H1 (cell line): ENCODE data around the gene MXI1.

Experiments used
- CEBPB ChIP-seq: IDR thresholded peaks from 2 replicates; pipeline ENCODE4 v1.6.1; 2012; ENCODE audit warnings: low read depth, low read length
- GABPA ChIP-seq: IDR thresholded peaks from 2 replicates; pipeline ENCODE4 v1.6.1; 2011; ENCODE audit warnings: mild to moderate bottlenecking, low read length, moderate library complexity, borderline replicate concordance; ENCODE audit not compliant: insufficient read depth
- PHF8 ChIP-seq: fragments of 200-600 bp; sonication (generic); conservative IDR thresholded peaks from 2 replicates; pipeline ENCODE4 v1.7.1; 2012; ENCODE audit warnings: low read depth, mild to moderate bottlenecking, inconsistent platforms, low read length, moderate library complexity
- POLR2AphosphoS5 ChIP-seq: IDR thresholded peaks from 2 replicates; pipeline ENCODE4 v1.6.1; 2011; ENCODE audit warnings: low read depth, low read length
- TAF1 ChIP-seq: IDR thresholded peaks from 2 replicates; pipeline ENCODE4 v1.6.1; 2011; ENCODE audit warnings: mild to moderate bottlenecking, low read depth, low read length
- TF ChIP-seq, protein P1 (sequence below): IDR thresholded peaks from 2 replicates; pipeline ENCODE4 v1.6.1; 2012; ENCODE audit warnings: inconsistent platforms
- TF ChIP-seq, protein P2 (sequence below): IDR thresholded peaks from 2 replicates; pipeline ENCODE4 v1.6.1; 2012; ENCODE audit warnings: low read length, inconsistent platforms
- TF ChIP-seq, protein P3 (sequence below), 3 experiments: IDR thresholded peaks; 1 replicate in 2 of 3; 2 replicates in 1 of 3; pipeline versions ENCODE4 v1.5.1 to v1.6.1; 2011; ENCODE audit warnings: low read length in 3 of 3, mild to moderate bottlenecking in 3 of 3, inconsistent platforms in 2 of 3, low read depth in 1 of 3, moderate library complexity in 1 of 3; ENCODE audit not compliant: insufficient read depth in 1 of 3; ENCODE audit errors: control extremely low read depth in 1 of 3

DNA sequence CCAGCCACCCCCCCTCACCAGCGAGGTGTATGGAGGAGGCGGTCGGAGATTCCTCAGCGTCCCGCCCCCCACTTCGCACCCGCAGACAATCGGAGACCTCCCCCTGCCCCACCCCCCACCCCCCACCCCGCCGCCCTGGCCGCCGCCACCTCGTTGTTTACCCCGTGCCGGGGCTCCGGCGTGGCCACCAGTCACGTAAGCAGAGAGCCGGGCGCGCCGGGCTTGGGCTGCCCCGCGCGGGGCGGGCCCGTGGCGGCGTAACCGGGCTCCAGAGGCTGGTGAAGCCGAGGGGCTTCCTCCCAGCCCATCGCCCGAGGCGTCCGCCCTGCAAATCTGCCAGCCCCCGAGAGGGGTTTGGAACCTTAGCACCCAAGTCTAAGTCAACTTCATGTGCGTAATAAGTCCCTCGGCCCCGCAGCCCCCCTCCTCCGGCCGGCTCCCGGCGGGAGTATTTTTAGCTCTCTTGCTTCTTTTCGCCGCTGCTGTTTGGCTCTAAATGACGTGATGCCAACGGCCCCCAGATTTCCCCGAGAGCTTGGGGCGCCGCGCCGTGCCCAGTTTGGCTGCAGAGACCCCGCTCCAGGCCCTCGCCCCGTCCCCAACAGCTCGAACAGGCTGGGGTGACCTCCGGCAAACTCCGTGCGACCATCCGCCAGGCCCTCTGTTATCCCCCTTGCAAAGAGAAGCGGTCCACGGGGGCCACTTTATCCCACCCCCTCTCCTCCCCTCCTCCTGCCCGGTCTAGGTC, 2.7 kb downstream of the MXI1 start:
- TF ChIP-seq, protein P1, sequence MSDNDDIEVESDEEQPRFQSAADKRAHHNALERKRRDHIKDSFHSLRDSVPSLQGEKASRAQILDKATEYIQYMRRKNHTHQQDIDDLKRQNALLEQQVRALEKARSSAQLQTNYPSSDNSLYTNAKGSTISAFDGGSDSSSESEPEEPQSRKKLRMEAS, result no peak
- 0 out of 2 replicates have a peak, but pooled peaks have one; percentile 5 for TF ChIP-seq TAF1
- no peak; the same call in 1 of the 2 replicates for TF ChIP-seq POLR2AphosphoS5
- TF ChIP-seq PHF8, result no peak; the same call in 1 of the 2 replicates
- no peak for TF ChIP-seq CEBPB
- TF ChIP-seq GABPA, result no peak
- TF ChIP-seq, protein P2, sequence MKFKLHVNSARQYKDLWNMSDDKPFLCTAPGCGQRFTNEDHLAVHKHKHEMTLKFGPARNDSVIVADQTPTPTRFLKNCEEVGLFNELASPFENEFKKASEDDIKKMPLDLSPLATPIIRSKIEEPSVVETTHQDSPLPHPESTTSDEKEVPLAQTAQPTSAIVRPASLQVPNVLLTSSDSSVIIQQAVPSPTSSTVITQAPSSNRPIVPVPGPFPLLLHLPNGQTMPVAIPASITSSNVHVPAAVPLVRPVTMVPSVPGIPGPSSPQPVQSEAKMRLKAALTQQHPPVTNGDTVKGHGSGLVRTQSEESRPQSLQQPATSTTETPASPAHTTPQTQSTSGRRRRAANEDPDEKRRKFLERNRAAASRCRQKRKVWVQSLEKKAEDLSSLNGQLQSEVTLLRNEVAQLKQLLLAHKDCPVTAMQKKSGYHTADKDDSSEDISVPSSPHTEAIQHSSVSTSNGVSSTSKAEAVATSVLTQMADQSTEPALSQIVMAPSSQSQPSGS, result no peak
- TF ChIP-seq, protein P3, sequence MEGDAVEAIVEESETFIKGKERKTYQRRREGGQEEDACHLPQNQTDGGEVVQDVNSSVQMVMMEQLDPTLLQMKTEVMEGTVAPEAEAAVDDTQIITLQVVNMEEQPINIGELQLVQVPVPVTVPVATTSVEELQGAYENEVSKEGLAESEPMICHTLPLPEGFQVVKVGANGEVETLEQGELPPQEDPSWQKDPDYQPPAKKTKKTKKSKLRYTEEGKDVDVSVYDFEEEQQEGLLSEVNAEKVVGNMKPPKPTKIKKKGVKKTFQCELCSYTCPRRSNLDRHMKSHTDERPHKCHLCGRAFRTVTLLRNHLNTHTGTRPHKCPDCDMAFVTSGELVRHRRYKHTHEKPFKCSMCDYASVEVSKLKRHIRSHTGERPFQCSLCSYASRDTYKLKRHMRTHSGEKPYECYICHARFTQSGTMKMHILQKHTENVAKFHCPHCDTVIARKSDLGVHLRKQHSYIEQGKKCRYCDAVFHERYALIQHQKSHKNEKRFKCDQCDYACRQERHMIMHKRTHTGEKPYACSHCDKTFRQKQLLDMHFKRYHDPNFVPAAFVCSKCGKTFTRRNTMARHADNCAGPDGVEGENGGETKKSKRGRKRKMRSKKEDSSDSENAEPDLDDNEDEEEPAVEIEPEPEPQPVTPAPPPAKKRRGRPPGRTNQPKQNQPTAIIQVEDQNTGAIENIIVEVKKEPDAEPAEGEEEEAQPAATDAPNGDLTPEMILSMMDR (IDR thresholded peaks at IDR 0.05; ENCODE audit: control extremely low read depth in 1 of 3, insufficient read depth in 1 of 3, low read depth in 1 of 3, low read length in 3 of 3), result no peak
